Activated naive CD8-positive, alpha-beta T cell treated with anti-CD3 and anti-CD28 coated beads, Interleukin-2, amount 50 U/mL, for 16 hours (primary cell): ENCODE data around the gene CENPW.

Experiments
- DNase-seq: peaks from one replicate; pipeline ENCODE4 v3.0.0-alpha.2; 2020; ENCODE audit warnings: low read depth, low spot score

Gene CENPW

GRCh38 chr6:126339796-126340609, at the start of gene CENPW:
Gene CENPW (plus strand): TSS chr6:126340115. CDS start chr6:126340274, 159 bp downstream.
- peak; percentile 86 for DNase-seq

- DNase-seq: no peak
Measured at GRCh38 chr6:126293891-126294524, 45.9 kb upstream of the CENPW start.

- DNase-seq: no peak
Measured at GRCh38 chr6:126300126-126300525, 39.8 kb upstream of the CENPW start.

GRCh38 chr6:126300735-126301134, 39.2 kb upstream of the CENPW start:
- no peak for DNase-seq

GRCh38 chr6:126302191-126302590, 37.7 kb upstream of the CENPW start:
- no peak for DNase-seq

GRCh38 chr6:126307849-126308248, 32.1 kb upstream of the CENPW start:
- no peak for DNase-seq

- DNase-seq: no peak
Measured at GRCh38 chr6:126308362-126308761, 31.6 kb upstream of the CENPW start.

- no peak for DNase-seq
Measured at GRCh38 chr6:126312013-126312665, 27.8 kb upstream of the CENPW start.

- no peak for DNase-seq
Measured at GRCh38 chr6:126313941-126314340, 26.0 kb upstream of the CENPW start.

- no peak for DNase-seq
Measured at GRCh38 chr6:126318797-126319196, 21.1 kb upstream of the CENPW start.

- DNase-seq: no peak
Measured at GRCh38 chr6:126333729-126334128, 6.2 kb upstream of the CENPW start.

- no peak for DNase-seq
Measured at GRCh38 chr6:126335210-126335609, 4.7 kb upstream of the CENPW start.

- DNase-seq: no peak
Measured at GRCh38 chr6:126337323-126337722, 2.6 kb upstream of the CENPW start.

GRCh38 chr6:126341126-126341525, 1.2 kb downstream of the CENPW start:
- DNase-seq: no peak

GRCh38 chr6:126344181-126344580, 4.3 kb downstream of the CENPW start:
- DNase-seq: no peak

GRCh38 chr6:126351960-126352359, 12.0 kb downstream of the CENPW start:
- DNase-seq: no peak

- no peak for DNase-seq
Measured at GRCh38 chr6:126352514-126352913, 12.6 kb downstream of the CENPW start.

GRCh38 chr6:126356526-126356925, 16.6 kb downstream of the CENPW start:
- DNase-seq: no peak

GRCh38 chr6:126359936-126360537, 20.1 kb downstream of the CENPW start:
- no peak for DNase-seq

- no peak for DNase-seq
Measured at GRCh38 chr6:126361832-126362440, 22.0 kb downstream of the CENPW start.

- DNase-seq: no peak
Measured at GRCh38 chr6:126367849-126368248, 27.9 kb downstream of the CENPW start.

- no peak for DNase-seq
Measured at GRCh38 chr6:126372626-126373025, 32.7 kb downstream of the CENPW start.
